Natural killer cell (primary cell): ENCODE measurements around the gene SERPINI1. TPM values are rescaled to one million over a fixed set of nuclear protein-coding genes. Genes with fewer than 3 reads are reported as not detected.

Source experiments
- ATAC-seq, 3 donors: fragments of 150-1000 bp in 2 of 3; fragments of 200-7000 bp in 1 of 3; cut with Tn5 transposase; 1 replicate in 1 of 3; 2 replicates in 2 of 3; pipeline ENCODE4 v1.10.0; 2021; ENCODE audit warnings: mild to moderate bottlenecking in 2 of 3, moderate library complexity in 2 of 3
- DNase-seq, 2 donors: peaks; one replicate each; pipeline versions ENCODE4 v3.0.0 to v3.0.0-alpha.2; 2013 to 2021; ENCODE audit warnings: mixed read lengths in 1 of 2
- H3K27ac ChIP-seq: one replicate; pipeline ENCODE4 v1.5.1; 2013; ENCODE audit warnings: mild to moderate bottlenecking, low read length
- H3K27me3 ChIP-seq: one replicate; pipeline ENCODE4 v1.6.1; 2013; ENCODE audit warnings: low read length; ENCODE audit not compliant: control insufficient read depth, insufficient read depth
- H3K36me3 ChIP-seq: one replicate; pipeline ENCODE4 v1.6.1; 2013; ENCODE audit warnings: low read length; ENCODE audit not compliant: control insufficient read depth, insufficient read depth
- H3K4me1 ChIP-seq: one replicate; pipeline ENCODE4 v1.6.1; 2013; ENCODE audit warnings: low read length; ENCODE audit not compliant: control insufficient read depth, insufficient read depth
- H3K4me3 ChIP-seq: one replicate; pipeline ENCODE4 v1.5.1; 2013; ENCODE audit warnings: low read length
- H3K9me3 ChIP-seq: one replicate; pipeline ENCODE4 v1.6.1; 2013; ENCODE audit warnings: low read length; ENCODE audit not compliant: control insufficient read depth, insufficient read depth
- H3K27ac Mint-ChIP-seq, 2 donors: one replicate each; pipeline ENCODE4 v1.8.0; 2022; ENCODE audit warnings: mild to moderate bottlenecking in 2 of 2, mixed read lengths in 2 of 2, moderate library complexity in 1 of 2
- H3K27me3 Mint-ChIP-seq, 2 donors: one replicate each; pipeline ENCODE4 v1.8.0; 2022; ENCODE audit warnings: low read depth in 2 of 2, mixed read lengths in 2 of 2
- H3K36me3 Mint-ChIP-seq: one replicate; pipeline ENCODE4 v1.8.0; 2022; ENCODE audit warnings: mixed read lengths
- H3K4me1 Mint-ChIP-seq, 2 donors: one replicate each; pipeline ENCODE4 v1.8.0; 2022; ENCODE audit warnings: mixed read lengths in 2 of 2
- H3K4me3 Mint-ChIP-seq: one replicate; pipeline ENCODE4 v1.8.0; 2022; ENCODE audit warnings: mild to moderate bottlenecking, moderate library complexity, mixed read lengths
- H3K9me3 Mint-ChIP-seq, 2 donors: one replicate each; pipeline ENCODE4 v1.8.0; 2022; ENCODE audit warnings: mixed read lengths in 2 of 2
- WGBS: methylation state at CpG from one replicate; pipeline ENCODE4 v1.1.7; 2013; ENCODE audit warnings: missing lambda C conversion rate; ENCODE audit not compliant: insufficient coverage; 5-methylcytosine and 5-hydroxymethylcytosine counted together
- intact Hi-C: fragments of 100-400 bp; cut with micrococcal nuclease; formaldehyde crosslinking; loops from one replicate; pipeline ENCODE4 v1.14.2; 2022
- total RNA-seq, 4 donors: library from RNA; stranded (reverse); fragments of 120-200 nt in 1 of 4; gene quantifications; one replicate each; pipeline versions ENCODE4 v1.2.3 to v1.2.4, GENCODE V29; 2013 to 2022
- TF ChIP-seq, protein P1 (sequence below): fragments of 200-600 bp; IDR thresholded peaks from one replicate; pipeline ENCODE4 v1.8.0; 2022; ENCODE audit warnings: antibody characterized with exemption

SERPINI1 gene
- total RNA-seq, 3 donors from 2014 or later (not counting 1 experiment from before 2014, with no cell fraction given), result 5.6 to 9.3 (median 8.5) TPM

DNA sequence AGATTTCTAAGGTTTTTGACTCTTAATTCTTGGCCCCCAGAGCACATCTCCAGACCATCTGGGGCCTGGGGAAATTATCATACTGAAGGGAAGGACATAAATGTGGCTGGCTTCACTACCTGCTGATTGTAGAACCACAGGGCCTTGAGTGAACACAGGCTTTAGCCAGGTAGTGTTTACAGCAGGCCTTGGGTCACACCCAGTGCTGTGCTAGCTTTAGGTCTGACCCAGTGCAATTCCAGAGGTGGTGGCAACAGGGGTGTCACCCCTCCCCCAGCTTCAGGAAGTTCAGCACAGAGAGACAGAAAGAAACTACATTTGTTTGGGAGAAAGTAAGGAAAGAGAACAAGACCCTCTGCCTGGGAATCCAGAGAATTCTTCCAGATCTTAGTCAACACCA, 25.0 kb upstream of the SERPINI1 start:
- TF ChIP-seq, protein P1, sequence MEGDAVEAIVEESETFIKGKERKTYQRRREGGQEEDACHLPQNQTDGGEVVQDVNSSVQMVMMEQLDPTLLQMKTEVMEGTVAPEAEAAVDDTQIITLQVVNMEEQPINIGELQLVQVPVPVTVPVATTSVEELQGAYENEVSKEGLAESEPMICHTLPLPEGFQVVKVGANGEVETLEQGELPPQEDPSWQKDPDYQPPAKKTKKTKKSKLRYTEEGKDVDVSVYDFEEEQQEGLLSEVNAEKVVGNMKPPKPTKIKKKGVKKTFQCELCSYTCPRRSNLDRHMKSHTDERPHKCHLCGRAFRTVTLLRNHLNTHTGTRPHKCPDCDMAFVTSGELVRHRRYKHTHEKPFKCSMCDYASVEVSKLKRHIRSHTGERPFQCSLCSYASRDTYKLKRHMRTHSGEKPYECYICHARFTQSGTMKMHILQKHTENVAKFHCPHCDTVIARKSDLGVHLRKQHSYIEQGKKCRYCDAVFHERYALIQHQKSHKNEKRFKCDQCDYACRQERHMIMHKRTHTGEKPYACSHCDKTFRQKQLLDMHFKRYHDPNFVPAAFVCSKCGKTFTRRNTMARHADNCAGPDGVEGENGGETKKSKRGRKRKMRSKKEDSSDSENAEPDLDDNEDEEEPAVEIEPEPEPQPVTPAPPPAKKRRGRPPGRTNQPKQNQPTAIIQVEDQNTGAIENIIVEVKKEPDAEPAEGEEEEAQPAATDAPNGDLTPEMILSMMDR, result no peak
- H3K4me3 Mint-ChIP-seq, result no peak overlapping the region
- intact Hi-C loops, result no loop called here
- no peak for DNase-seq
- no peaks in the 10 kb centered on the region for H3K4me1 ChIP-seq
- H3K36me3 ChIP-seq, result peaks cover 26% of the 10 kb centered on the region
- ATAC-seq, result no peak
- no peaks in the 10 kb centered on the region for H3K36me3 Mint-ChIP-seq
- no peak overlapping the region for H3K27ac ChIP-seq
- peaks cover 82 to 90% of the 10 kb centered on the region in 2 donors for H3K4me1 Mint-ChIP-seq
- H3K4me3 ChIP-seq, result no peak overlapping the region
- H3K27me3 ChIP-seq, result no peaks in the 10 kb centered on the region
- H3K27me3 Mint-ChIP-seq, result no peaks in the 10 kb centered on the region
- H3K27ac Mint-ChIP-seq, result peak overlapping the region in 1 of 2 donors; percentile 55
- no peaks in the 10 kb centered on the region for H3K9me3 ChIP-seq
- no peaks in the 10 kb centered on the region for H3K9me3 Mint-ChIP-seq

GRCh38 chr3:167711439-167711838, 24.1 kb upstream of the SERPINI1 start:
- H3K4me3 ChIP-seq, result no peak overlapping the region
- no peaks in the 10 kb centered on the region for H3K27me3 ChIP-seq
- Mint-ChIP-seq H3K36me3 (no peaks in the 10 kb centered on the region), H3K27ac (peak overlapping the region; percentile 15 to 55), H3K27me3 (no peaks in the 10 kb centered on the region), H3K9me3 (no peaks in the 10 kb centered on the region), H3K4me1 (peaks cover 79 to 87% of the 10 kb centered on the region in 2 donors), H3K4me3 (no peak overlapping the region)
- H3K36me3 ChIP-seq, result peaks cover 22% of the 10 kb centered on the region
- DNase-seq (no peak), ATAC-seq (no peak)
- TF ChIP-seq, protein P1, result no peak
- WGBS, result no CpG with 5 or more reads among the region's 1 CpG
- intact Hi-C loops, result no loop called here
- H3K4me1 ChIP-seq, result no peaks in the 10 kb centered on the region
- H3K9me3 ChIP-seq, result no peaks in the 10 kb centered on the region
- H3K27ac ChIP-seq, result no peak overlapping the region

- no peaks in the 10 kb centered on the region for H3K9me3 ChIP-seq
- Mint-ChIP-seq H3K9me3 (no peaks in the 10 kb centered on the region), H3K27ac (peak overlapping the region; percentile 4 to 35), H3K4me1 (peaks cover 71 to 86% of the 10 kb centered on the region in 2 donors), H3K4me3 (no peak overlapping the region), H3K36me3 (no peaks in the 10 kb centered on the region), H3K27me3 (no peaks in the 10 kb centered on the region)
- H3K27me3 ChIP-seq, result no peaks in the 10 kb centered on the region
- H3K4me3 ChIP-seq, result no peak overlapping the region
- TF ChIP-seq, protein P1, result no peak
- peaks cover 26% of the 10 kb centered on the region for H3K36me3 ChIP-seq
- DNase-seq, result no peak
- no peaks in the 10 kb centered on the region for H3K4me1 ChIP-seq
- intact Hi-C loops, result no loop called here
- no peak for ATAC-seq
- no peak overlapping the region for H3K27ac ChIP-seq
- 90% methylated on average over 2 of the region's 3 CpGs for WGBS
Observed at GRCh38 chr3:167712445-167712844, 23.1 kb upstream of the SERPINI1 start.

- no peaks in the 10 kb centered on the region for H3K4me1 ChIP-seq
- ATAC-seq (no peak), DNase-seq (no peak)
- H3K27ac Mint-ChIP-seq, result peak overlapping the region; percentile 6 to 51
- no peaks in the 10 kb centered on the region for H3K9me3 ChIP-seq
- TF ChIP-seq, protein P1, result no peak
- no CpG with 5 or more reads among the region's 1 CpG for WGBS
- no peaks in the 10 kb centered on the region for H3K9me3 Mint-ChIP-seq
- intact Hi-C loops, result no loop called here
- peaks cover 61 to 72% of the 10 kb centered on the region in 2 donors for H3K4me1 Mint-ChIP-seq
- H3K36me3 ChIP-seq, result peaks cover 34% of the 10 kb centered on the region
- H3K4me3 Mint-ChIP-seq, result no peak overlapping the region
- no peak overlapping the region for H3K4me3 ChIP-seq
- peaks cover 13% of the 10 kb centered on the region for H3K36me3 Mint-ChIP-seq
- H3K27me3 ChIP-seq, result no peaks in the 10 kb centered on the region
- no peaks in the 10 kb centered on the region for H3K27me3 Mint-ChIP-seq
- no peak overlapping the region for H3K27ac ChIP-seq
Observed at GRCh38 chr3:167714871-167715270, 20.6 kb upstream of the SERPINI1 start.
